Stimulated activated effector memory CD8-positive, alpha-beta T cell treated with anti-CD3 and anti-CD28 coated beads, Interleukin-12 subunit alpha, Interleukin-12 subunit beta, amount 100 ng/mL, for 72 hours (primary cell): ENCODE measurements around the gene CLDND2.

Experiments
- ATAC-seq: fragments of 150-1000 bp; cut with Tn5 transposase; 2 replicates; pipeline ENCODE4 v1.10.0; 2021
- DNase-seq, 2 donors: peaks; one replicate each; pipeline ENCODE4 v3.0.0; 2021 to 2022; ENCODE audit warnings: low spot score in 2 of 2
- H3K27ac Mint-ChIP-seq: one replicate; pipeline ENCODE4 v1.8.0; 2022; ENCODE audit warnings: mild to moderate bottlenecking, mixed read lengths
- H3K36me3 Mint-ChIP-seq: one replicate; pipeline ENCODE4 v1.8.0; 2022; ENCODE audit warnings: mild to moderate bottlenecking, mixed read lengths
- H3K4me1 Mint-ChIP-seq: one replicate; pipeline ENCODE4 v1.8.0; 2022; ENCODE audit warnings: mixed read lengths
- H3K4me3 Mint-ChIP-seq: one replicate; pipeline ENCODE4 v1.8.0; 2022; ENCODE audit warnings: mild to moderate bottlenecking, mixed read lengths
- H3K9me3 Mint-ChIP-seq: one replicate; pipeline ENCODE4 v1.8.0; 2022; ENCODE audit warnings: mixed read lengths

CLDND2 gene

DNA sequence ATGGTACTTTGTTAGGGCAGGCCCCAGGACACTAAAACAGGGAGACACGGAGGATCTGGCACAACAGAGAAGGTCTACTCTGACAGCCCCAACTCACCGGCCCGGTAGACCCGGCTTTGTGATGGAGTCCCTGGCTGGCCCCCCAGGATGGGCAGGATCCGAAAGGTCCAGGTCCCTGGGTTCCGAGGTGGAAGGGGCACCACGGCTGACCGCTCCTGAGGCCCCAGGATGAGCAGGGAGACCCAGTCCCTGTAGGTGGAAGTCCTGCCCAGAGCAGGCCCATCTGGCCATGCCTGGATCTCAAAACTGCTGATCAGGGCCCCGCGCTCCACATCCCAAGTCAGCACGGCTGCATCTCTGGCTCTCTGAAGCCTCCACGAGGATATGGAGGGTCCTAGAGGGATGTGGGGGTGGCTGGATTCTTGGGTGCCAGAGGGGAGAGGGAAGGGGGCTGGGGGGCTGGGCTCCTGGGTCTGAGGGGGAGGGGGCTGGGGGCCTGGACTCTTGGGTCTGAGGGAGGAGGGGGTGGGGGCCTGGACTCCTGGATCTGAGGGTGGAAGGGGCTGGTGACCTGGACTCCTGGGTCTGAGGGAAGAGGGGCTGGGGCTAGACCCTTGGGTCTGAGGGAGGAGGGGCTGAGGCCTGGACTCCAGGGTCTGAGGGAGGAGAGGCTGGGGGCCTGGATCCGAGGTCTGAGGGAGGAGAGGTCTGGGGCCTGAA, 31.5 kb downstream of the CLDND2 start:
- Mint-ChIP-seq H3K36me3 (peaks cover 9% of the 10 kb centered on the region), H3K9me3 (no peaks in the 10 kb centered on the region), H3K4me3 (no peak overlapping the region), H3K4me1 (peaks cover 22% of the 10 kb centered on the region), H3K27ac (no peak overlapping the region)
- DNase-seq (no peak), ATAC-seq (no peak)

DNA sequence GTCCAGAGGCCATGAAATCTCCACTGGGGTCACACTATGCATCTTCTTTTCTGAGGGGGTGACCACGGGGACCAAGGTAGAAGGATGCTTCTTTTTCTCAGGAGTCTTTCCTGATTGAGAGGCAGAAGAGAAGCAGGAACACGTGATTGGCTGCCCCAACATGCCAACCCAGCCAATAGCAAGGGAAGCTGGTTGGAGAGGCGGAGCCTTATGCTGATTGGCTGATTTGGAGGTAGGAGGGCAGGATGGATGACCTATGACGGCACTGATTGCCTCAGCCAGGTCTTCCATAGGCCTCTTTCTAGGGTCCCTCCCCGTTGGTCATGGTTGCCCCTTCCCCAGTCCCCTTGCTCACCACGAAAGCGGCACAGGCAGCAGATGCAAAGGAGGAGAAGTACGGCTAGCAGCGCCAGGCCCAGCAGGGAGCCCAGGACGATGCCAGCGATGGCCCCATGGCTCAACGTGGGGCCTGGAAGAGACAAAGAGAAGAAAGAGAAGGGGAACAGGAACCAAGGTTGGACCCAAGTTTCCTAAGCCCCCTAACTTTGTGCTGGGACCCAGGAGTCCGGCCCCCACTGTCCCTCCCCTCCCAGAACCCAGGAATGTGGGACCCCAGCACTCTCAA, 34.9 kb downstream of the CLDND2 start:
- DNase-seq: no peak
- no peak overlapping the region for H3K27ac Mint-ChIP-seq

DNA sequence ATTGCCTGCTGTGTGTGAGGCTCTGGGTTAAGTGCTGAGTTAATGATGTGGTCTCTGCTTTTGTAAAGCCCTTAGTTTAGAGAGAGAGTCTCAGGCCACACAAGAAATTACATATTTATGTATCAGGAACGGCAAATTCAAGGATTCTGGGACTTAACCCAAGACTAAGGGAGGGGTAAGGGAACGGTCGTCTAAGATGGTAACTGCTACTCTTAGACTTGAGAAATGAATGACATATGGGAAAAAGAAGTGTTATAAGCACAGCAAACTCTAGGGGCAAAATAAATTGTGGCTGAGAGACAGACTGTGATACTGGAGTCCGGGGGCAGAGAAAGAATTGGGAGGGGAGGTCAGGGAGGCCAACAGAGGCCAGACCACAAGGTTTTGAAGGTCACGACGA, 37.1 kb downstream of the CLDND2 start:
- H3K4me3 Mint-ChIP-seq: no peak overlapping the region
- no peaks in the 10 kb centered on the region for H3K9me3 Mint-ChIP-seq
- no peaks in the 10 kb centered on the region for H3K36me3 Mint-ChIP-seq
- DNase-seq: no peak
- no peak for ATAC-seq
- peaks cover 7% of the 10 kb centered on the region for H3K4me1 Mint-ChIP-seq
- H3K27ac Mint-ChIP-seq: no peak overlapping the region

More for the DNA sequence above, 34.9 kb downstream of the CLDND2 start:
- H3K4me3 Mint-ChIP-seq: no peak overlapping the region
- peaks cover 4% of the 10 kb centered on the region for H3K36me3 Mint-ChIP-seq
- H3K4me1 Mint-ChIP-seq: peaks cover 6% of the 10 kb centered on the region
- no peaks in the 10 kb centered on the region for H3K9me3 Mint-ChIP-seq
- ATAC-seq: no peak

DNA sequence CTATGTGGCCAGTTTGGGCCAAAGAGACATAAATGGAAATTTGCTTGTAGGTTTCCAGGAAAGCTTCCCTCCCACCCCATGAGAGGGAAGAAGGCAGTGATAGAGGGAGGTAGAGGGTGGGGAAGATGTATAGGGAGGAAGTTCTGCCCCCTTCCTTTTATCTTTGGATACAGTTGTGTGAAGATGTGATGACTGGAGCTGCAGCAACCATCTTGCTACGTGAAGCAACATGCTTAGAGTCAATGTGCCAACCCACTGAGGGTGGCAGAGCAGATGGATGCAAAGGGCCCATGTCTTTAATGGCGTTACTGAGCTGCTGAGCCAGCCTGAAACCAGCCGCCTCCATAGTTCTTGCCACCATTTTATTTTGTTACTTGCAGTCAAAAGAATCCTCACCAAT, 37.6 kb downstream of the CLDND2 start:
- Mint-ChIP-seq H3K27ac (no peak overlapping the region), H3K4me1 (peaks cover 7% of the 10 kb centered on the region), H3K36me3 (no peaks in the 10 kb centered on the region), H3K4me3 (no peak overlapping the region), H3K9me3 (no peaks in the 10 kb centered on the region)
- no peak for DNase-seq
- no peak for ATAC-seq

DNA sequence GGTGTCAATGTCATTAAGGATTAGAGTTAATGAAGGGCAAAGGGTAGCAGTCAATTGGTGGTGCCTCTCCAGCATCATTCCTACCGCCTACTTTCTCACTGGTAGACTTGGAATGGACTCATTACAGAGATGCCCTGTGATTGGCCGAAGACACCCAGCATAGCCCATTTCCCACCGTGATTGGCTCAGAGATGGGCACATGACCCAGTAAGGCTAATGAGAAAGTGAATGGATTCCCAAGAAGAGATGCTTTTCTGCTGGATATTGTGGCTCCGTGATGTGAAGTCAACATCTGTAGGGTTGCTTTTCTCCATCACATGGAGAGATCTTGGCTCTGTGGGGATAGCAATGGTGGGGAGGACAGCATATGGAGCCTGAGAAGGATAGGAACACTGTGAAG, 38.4 kb downstream of the CLDND2 start:
- H3K4me1 Mint-ChIP-seq: peaks cover 14% of the 10 kb centered on the region
- H3K36me3 Mint-ChIP-seq: no peaks in the 10 kb centered on the region
- no peak overlapping the region for H3K27ac Mint-ChIP-seq
- DNase-seq (no peak), ATAC-seq (no peak)
- no peak overlapping the region for H3K4me3 Mint-ChIP-seq
- H3K9me3 Mint-ChIP-seq: no peaks in the 10 kb centered on the region

DNA sequence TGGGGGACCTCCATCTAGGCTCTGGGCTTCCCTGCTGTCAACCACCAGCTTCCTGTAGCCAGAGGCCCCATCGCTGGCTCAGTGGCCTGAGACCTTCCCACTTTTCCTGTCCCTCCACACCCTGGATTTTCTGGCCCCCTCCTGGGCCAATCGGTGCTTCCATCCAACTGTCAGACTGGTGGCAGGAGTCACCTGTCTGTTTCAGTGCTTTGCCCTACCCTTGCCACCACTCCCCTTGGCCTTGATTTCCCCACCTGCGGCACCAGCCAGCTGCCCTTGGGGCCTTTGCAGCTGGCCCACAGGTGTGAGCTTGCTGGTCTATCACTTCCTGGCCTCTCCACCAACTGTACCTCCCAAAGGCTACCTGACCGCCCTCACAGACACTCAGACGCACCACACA, 39.4 kb downstream of the CLDND2 start:
- Mint-ChIP-seq H3K36me3 (no peaks in the 10 kb centered on the region), H3K27ac (no peak overlapping the region), H3K4me3 (no peak overlapping the region), H3K9me3 (no peaks in the 10 kb centered on the region), H3K4me1 (peaks cover 15% of the 10 kb centered on the region)
- DNase-seq (no peak), ATAC-seq (no peak)

DNA sequence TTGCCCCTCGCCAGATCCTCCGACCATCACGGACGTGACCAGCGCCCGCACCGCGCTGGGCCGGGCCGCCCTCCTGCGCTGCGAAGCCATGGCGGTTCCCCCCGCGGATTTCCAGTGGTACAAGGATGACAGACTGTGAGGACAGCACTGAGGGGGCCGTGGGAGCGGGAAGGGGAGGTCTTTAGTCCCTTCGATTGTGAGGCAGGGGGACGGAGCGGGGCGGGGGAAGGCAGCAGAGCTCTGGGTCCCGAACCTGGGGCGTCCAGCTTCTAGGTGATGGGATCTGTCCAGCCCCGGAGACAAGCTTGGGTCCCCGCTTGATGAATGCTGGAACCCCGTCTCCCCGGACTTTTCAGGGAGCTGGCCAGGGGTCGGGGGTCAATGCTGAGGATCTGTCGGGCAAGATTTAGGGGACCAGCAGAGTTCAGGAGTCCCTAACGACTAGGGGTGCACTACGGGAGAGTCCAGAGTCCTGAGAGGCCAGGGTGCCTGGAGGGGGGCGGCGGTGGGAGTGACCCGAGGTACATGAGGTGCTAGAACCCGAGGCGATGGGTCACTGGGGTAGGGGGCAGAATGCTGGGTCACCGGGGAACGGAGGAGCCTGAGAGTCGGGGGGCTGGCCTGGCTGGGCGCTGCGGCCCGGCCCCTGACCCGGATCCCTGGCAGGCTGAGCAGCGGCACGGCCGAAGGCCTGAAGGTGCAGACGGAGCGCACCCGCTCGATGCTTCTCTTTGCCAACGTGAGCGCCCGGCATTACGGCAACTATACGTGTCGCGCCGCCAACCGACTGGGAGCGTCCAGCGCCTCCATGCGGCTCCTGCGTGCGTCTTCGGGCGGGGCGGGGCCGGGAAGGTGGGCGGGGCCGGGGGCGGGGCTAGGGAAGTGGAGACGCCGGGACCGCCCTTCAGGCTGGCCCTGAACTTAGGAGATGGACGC, 41.5 kb downstream of the CLDND2 start:
- Mint-ChIP-seq H3K36me3 (no peaks in the 10 kb centered on the region), H3K9me3 (no peaks in the 10 kb centered on the region), H3K4me1 (peaks cover 15% of the 10 kb centered on the region), H3K4me3 (peak overlapping the region; percentile 63), H3K27ac (no peak overlapping the region)
- DNase-seq (peak; percentile 30 to 63), ATAC-seq (peak; percentile 75)

DNA sequence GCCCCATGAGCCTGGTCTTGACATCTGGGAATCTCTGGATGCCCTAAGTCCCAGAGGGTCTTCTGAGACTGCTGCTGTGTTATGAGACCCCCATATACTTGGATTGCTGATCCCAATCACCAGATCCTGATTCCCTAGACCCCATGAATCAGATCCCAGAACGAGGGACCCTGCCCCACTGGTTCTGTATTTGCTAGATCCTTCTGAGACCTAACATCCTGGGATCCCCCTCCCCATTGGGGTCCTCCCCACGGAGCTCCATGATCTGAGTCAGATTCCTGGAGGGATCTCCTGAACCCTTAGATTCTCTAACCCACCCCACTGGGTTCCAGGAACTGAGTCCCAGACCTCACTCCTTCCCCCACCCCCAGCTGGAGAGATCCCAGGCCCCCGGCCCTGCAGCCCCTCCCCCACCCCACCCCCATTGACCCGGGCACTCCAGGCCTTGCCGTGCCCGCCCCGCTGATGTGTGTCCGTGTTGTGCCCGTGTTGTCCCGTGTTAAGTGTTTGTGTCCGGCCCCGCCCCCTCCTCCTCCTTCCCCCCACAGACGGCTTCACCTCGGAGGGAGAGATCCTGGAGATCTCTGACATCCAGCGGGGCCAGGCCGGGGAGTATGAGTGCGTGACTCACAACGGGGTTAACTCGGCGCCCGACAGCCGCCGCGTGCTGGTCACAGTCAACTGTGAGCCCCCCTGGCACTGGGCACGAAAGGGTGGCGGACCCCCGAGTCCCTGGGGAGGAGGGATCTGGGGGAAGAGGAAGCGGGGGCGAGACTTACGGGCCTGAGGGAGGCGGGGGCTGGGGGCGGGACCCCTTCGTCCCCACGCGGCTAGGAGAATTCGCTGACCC, 42.4 kb downstream of the CLDND2 start:
- DNase-seq: no peak
- Mint-ChIP-seq H3K27ac (no peak overlapping the region), H3K9me3 (no peaks in the 10 kb centered on the region), H3K4me1 (peaks cover 15% of the 10 kb centered on the region), H3K36me3 (no peaks in the 10 kb centered on the region), H3K4me3 (peak overlapping the region; percentile 63)
- no peak for ATAC-seq

DNA sequence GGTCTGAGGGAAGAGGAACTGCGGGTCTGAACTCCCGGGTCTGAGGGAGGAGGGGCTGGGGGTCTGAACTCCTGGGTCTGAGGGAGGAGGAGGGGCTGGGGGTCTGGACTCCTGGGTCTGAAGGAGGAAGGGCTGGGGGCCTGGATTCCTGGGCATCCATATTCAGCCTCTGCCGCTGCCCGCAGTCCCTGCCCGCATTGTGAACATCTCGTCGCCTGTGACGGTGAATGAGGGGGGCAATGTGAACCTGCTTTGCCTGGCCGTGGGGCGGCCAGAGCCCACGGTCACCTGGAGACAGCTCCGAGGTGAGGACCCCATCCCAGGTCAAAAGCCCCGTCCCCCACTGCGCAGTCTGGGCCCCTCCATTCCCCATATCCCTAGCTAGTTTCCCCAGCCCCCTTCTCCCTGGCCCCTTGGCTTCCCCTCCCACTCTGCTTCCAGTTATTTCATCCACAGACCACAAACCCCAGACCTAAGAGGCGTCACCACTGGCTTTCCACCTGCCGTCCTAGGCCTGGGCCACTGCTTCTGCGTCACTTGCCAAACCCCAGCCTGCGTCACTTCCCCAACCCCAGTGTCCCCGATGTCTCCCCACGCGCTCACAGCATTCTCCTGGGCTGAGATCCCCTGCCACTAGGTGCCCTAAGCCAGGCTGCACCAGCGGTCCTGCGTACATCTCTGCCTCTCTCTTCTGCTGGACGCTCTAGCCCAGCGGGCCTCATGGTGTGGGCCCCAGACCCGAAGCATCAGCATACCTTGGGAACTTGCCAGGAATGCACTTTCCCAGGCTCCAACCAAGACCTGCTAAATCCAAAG, 43.4 kb downstream of the CLDND2 start:
- Mint-ChIP-seq H3K4me3 (no peak overlapping the region), H3K27ac (no peak overlapping the region), H3K36me3 (no peaks in the 10 kb centered on the region), H3K9me3 (no peaks in the 10 kb centered on the region), H3K4me1 (peaks cover 15% of the 10 kb centered on the region)
- DNase-seq: no peak
- ATAC-seq: peak; percentile 50

DNA sequence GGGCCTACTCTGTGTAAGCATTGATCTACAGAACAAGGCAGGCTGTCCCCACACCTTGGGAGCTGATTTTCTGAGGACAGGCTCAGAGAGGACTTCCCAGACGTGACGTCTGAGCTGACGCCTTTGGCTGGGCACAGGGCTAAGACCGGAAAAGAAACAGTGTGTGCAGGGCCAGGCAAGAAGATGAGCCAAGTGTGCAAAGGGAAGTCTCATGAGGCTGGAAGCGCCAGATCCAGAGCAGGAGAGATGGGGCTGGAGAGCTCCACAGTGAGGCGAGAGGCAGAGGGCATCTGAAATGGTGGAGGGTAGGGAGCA, 44.7 kb downstream of the CLDND2 start:
- DNase-seq: no peak

DNA sequence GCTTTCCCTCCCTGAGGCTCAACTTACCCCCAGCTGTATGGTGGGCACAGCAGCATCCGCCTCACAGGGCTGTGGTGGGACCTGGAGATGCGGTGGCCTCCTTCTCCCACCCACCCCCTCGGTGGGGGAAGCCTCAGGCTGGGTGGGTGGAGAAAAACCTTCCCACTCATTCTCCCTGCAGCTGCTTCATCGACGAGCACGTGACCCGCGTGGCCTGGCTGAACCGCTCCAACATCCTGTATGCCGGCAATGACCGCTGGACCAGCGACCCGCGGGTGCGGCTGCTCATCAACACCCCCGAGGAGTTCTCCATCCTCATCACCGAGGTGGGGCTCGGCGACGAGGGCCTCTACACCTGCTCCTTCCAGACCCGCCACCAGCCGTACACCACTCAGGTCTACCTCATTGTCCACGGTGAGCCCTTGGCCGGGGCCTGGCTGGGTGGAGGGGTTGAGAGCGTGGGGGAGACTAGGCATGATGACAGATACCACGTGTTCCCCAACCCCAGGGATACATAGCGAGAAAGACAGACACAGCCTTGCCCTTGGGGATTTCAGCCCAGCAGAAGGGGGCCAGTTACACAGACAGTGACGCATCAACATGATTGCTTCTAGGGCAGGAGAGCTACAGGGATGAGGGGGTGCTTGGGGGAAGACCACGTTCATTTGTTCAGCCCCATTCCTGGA, 45.2 kb downstream of the CLDND2 start:
- no peaks in the 10 kb centered on the region for H3K9me3 Mint-ChIP-seq

More for the DNA sequence above, 44.7 kb downstream of the CLDND2 start:
- no peak overlapping the region for H3K27ac Mint-ChIP-seq
- H3K36me3 Mint-ChIP-seq: no peaks in the 10 kb centered on the region
- H3K9me3 Mint-ChIP-seq: no peaks in the 10 kb centered on the region
- peaks cover 15% of the 10 kb centered on the region for H3K4me1 Mint-ChIP-seq
- ATAC-seq: no peak
- H3K4me3 Mint-ChIP-seq: no peak overlapping the region

DNA sequence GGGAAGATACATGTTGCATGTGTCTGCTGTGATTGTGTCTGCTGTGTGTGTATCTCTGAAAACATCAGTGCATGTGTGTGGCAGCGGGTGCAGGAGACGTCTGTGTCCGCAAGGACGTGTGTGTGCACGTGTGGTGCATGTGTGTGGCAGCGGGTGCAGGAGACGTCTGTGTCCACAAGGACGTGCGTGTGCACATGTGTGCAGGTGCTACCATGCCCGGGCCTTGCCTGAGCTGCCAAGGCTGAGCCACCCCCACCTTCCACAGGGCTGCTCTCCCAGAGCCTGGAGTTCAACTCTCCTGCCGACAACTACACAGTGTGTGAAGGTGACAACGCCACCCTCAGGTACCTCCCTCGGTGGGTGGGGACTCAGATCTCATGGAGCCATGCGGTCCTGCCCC, 47.0 kb downstream of the CLDND2 start:
- Mint-ChIP-seq H3K4me3 (no peak overlapping the region), H3K4me1 (peaks cover 8% of the 10 kb centered on the region), H3K36me3 (no peaks in the 10 kb centered on the region), H3K9me3 (no peaks in the 10 kb centered on the region), H3K27ac (no peak overlapping the region)
- DNase-seq: no peak
- no peak for ATAC-seq

More for the DNA sequence above, 45.2 kb downstream of the CLDND2 start:
- H3K36me3 Mint-ChIP-seq: no peaks in the 10 kb centered on the region
- peaks cover 15% of the 10 kb centered on the region for H3K4me1 Mint-ChIP-seq
- ATAC-seq: no peak
- no peak overlapping the region for H3K4me3 Mint-ChIP-seq
- no peak for DNase-seq
- peak overlapping the region; percentile 51 for H3K27ac Mint-ChIP-seq

DNA sequence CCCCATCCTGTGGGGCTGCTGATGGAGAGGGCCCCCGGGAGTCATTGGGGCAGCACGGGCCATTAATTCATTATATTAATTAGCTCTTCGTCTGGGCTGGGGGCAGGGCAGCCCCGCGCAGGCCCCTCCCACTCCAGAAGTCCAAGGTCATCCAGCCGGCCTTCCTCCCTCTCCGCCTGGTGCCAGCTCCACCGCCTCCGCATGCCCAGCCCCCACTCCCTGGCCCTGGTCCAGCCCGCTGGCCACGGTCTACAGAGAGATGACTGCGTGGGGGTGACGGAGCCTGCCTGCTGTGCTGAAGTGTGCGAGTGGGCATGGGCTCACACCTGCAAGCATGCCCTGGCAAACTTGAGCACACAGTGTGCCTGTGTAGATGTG, 48.5 kb downstream of the CLDND2 start:
- ATAC-seq (no peak), DNase-seq (no peak)
- Mint-ChIP-seq H3K4me3 (no peak overlapping the region), H3K9me3 (peaks cover 2% of the 10 kb centered on the region), H3K36me3 (no peaks in the 10 kb centered on the region), H3K27ac (no peak overlapping the region), H3K4me1 (no peaks in the 10 kb centered on the region)
